8988T (cell line): ENCODE data around the gene PLB1.

Experiments used
- DNase-seq: peaks from one replicate; pipeline ENCODE4 v3.0.0; 2011

Gene PLB1

DNA sequence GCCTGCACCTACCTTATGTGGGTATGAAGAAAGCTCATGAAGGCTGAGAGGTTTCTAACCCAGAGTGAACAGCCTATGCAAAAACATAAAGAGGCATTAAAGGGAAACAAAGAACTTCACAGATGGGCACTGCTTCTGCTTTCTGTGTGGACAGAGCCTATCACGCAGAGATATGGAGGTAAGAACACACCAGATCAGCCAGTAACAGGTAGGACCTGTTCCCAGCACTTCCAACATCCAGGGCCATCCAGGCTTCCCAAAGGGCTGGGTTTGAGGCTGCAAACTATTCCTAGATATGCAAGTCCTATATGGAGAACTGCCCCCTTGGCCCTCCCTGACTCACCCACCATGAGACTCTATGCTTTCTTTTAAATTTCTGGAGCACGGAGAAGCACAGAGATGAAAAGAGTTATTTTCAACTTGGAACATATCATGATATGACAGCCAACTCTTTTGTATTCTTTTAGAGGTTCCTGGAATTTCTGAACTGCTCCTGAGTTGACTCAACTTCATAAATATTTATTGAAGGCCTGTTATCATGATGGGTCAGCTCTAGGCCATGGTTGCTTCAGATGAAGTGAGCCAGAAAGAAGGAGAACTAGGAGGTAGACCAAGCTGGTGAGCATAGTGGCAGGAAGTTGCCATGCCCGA, 178.3 kb downstream of the PLB1 start:
- DNase-seq, result no peak

DNA sequence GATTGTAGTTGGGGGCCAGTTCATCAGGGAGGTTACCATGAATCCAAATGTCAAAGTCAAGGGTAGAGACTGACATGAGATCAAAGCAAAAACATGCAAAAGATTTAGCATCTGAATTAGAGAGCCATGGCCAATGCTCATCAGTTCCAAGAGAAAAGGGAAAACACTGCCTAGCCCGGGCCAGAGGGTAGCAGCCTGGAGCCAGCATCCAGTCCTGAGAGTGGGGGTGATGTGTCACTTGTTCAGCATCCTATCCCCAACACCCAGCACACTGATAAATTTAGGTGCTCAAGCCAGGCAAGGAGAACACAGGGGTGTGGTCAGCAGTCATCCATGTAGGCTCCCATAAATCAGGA, 178.8 kb downstream of the PLB1 start:
- no peak for DNase-seq

DNA sequence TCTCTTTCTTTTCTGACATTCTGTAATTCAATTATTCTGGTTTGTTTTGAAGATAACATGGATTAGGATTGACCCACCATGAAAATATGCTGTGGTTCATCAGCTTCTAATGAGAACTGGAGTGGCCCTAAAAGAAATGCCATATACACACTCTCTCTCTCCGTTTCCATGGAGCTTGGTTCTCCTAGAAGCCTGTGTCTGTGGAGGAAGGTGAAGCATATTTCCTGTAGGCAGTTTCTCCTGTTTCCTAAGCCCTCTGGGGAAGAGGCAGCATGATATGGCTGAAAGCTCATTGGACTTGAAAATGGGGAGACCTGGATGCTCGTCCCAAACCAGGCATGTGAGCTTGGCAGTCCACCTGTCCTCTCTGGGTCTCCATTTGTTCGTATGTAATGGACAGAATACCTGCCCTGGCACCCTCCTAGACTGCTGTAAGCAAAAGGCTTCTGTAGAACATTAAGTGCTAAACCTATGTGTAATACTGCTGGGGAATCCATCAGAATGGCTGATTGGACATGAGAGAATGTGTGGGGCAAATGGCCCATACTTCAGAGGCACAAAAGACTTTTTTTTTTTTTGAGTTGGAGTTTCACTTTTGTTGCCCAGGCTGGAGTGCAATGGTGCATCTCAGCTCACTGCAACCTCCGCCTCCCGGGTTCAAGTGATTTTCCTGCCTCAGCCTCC, 180.4 kb downstream of the PLB1 start:
- no peak for DNase-seq

DNA sequence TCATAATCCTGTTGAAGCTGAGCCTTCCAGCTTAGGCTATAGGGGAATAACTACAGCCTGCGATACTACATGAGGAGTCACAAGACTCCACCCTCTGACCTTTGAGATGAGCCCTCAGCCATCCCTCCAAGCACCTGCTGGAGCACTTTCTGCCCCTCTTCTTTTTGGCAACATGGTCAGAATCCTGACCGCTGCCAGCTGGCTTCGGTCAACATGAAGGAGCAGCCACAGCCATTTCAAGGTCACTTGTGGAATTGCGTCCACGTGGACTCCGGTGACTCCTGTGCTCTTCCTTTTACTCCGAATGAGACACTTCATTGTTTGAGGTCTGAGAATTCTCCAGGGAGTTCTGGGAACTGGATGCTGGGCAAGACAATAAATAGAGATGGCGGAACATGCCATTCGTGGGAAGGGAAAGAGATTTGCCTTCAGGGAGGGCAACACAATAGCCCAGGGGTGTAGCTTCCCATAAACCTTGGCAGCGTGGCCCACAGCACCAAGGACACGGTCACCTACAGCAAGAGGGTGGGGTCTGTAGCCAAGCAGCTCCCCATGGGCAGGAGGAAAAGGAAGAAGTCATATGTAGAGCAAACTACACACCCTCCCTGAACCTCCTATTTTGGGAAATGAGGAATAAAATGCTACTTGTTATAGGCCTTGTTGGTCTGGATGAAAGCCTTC, 182.5 kb downstream of the PLB1 start:
- DNase-seq, result no peak

DNA sequence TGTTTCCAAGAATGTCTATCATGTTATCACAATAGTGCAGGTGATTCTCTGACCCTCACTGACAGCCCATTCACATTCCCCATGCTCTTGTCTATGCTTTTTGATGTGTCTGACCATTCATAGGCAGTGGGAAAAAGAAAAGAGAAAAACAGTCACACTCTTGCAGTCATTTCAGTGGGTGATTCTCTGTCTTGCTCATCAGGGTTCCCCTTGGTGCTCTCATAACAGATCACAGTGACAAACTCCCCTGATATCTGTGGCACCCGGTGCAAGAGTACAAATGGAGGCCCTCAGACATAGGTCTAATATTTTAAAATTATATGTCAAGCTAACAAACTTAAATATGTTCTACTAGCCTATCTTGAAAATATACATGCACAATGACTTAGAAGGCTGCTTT, 183.1 kb downstream of the PLB1 start:
- no peak for DNase-seq

DNA sequence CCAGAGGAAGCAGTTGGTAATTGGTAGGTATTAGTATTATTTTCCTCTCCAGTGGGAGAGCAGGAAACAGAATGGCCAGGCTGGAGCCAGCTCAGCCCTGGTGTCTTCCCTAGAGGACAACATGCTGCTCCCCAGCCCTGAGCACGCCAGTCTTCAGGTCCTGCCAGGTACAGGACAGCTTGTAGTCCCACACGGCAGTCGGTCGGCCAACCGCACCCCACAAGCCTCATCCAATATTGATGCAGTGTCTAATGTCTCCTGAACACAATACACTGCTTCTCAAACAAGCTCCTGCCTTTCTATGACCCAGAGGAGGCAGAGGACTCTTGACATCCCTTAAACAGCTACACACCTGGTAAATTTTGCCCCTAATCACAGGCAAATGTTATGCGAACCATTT, 184.8 kb downstream of the PLB1 start:
- DNase-seq, result no peak

DNA sequence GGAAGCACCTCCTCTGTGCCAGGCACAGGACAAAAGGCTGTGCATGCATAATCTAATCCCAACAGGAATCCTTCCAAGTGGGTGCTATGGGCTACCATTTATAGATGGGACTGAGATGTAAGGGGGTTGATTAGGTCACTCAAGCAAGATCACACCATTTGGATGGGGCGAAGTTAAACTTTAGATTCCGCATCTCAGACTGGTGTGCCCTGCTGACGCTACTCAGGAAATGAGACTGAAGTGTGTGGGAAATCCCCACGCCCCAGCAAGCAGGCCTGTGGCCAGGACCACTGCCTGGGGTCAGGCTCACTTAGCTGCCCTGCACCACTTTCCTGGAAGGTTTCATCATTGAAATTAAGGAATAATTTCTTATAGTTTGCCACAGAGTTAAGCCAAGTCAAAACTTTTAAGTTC, 185.3 kb downstream of the PLB1 start:
- no peak for DNase-seq

DNA sequence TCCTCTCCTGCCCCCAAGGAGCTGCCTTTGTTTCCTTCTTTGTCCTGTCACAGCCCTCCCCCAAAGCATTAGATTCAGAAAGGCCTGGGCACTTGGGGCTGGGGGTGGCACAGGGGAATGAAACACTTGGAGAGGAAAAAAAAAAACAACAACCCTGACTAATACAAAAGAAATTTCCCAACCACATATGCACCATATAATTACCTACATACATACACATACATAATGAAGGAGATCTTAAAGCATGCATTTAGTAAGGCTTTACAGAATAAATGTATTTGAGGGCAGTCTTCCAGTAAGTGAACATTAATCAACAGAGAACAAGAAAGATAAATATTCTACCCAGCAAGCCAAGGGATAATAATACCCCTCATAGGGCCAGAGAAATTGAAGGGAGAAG, 185.7 kb downstream of the PLB1 start:
- no peak for DNase-seq

DNA sequence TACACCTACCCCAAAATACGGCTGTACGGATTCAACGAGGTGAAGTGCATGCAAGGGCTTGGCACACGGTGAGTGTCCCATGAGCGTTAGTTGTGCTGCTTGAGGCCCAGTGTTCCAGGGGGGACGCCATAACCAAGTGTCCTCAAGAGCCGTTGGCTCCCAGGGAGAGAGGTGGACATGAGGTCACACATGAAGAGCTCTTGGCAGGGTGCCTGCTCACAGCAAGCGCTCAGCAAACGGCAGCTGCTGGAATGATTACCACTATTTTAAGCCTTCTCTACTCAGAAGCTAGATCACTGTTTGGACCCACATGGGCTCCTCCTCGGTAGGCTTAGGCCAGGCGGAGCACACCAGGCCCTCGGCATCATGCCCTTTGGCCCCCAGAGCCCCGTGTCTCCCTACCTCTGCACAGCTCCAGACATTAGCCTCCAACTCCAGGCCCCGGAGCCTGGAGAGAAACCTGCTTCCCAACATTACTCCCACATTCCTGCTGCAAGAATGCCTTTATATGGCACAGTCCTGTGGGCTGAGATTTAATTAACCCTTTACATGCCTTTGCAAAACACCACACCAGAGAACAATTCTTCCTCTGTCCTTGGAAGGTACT, 187.3 kb downstream of the PLB1 start:
- DNase-seq, result no peak

DNA sequence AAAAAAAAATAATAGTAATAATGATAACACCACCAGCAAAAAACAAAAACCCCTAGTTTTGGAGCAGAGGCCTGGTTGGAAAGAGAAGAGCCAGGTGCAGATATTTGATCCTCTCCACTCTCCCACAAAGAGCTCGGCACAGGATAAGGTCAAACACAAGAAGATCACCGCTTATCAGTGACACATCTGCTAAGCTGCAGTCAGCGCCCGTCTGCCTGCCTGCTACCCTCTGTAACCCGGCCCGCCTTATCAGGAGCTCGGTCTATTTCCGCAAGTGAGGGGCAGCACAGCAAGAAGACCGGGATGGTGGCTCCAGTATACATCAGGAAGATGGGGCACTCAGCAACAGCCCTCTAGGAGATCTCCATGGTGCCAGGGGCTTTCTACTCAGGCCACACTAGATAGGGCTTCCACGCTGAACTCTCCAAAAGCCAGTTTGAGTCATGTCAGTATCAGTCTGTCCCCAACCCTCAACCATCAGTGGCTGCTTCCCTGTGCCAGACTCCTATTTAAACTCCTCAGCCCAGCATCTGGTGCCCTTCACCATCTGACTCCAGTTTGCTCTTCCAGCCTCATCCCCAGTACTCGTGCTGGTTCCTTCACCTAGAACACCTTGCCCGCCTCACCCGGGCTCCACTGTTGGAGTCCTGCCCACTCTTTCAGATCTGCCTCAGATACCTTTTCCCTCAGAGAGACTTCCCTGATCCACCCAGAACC, 188.4 kb downstream of the PLB1 start:
- DNase-seq, result no peak

DNA sequence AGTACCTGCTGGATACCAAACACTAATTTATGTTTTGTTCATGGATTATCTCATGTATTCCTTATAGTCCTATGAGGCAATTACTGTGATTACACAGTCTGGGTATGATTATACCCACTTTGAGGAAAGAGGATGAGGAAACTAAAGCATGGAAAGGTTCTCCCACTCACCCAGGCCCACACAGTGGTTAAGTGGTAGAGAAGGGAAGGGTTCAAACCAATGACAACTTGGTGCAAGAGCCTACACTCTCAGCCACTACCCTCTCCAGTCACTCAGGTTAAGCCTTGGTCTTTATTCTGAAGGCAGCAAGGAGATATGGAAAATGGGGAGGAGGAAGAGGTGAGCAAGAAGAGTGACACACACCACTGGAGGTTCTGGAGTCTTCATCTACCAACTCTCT, 191.3 kb downstream of the PLB1 start:
- DNase-seq, result no peak

DNA sequence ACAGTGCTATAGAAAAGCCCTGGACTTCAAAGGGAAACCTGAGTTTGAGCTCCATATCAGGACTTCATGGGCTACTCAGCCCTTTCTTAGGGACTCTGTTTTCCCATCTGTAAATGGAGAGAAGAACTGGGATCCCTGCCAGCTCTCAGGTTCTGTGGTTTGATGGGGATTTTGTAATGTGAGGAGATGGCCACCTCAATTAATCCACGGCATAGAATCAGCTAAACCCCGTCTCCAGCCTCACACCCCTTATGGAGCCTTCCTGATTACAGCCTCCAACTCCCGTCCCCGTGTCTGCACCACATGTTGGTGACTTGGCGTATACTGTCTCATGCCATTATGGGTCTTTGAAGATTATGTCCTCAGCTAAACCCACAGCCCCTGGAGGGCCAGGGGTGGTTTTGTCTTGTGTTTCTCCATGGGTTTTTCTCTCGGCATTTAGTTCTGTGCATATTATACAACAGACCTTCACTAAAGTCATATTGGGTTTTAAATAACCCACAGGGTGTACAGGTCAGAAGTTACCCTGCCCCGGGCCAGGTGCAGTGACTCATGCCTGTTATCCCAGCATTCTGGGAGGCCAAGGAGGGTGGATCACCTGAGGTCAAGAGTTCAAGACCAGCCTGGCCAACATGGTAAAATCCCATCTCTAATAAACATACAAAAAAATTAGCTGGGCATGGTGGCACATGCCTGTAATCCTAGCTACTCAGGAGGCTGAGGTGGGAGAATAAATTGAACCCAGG, 192.0 kb downstream of the PLB1 start:
- no peak for DNase-seq

DNA sequence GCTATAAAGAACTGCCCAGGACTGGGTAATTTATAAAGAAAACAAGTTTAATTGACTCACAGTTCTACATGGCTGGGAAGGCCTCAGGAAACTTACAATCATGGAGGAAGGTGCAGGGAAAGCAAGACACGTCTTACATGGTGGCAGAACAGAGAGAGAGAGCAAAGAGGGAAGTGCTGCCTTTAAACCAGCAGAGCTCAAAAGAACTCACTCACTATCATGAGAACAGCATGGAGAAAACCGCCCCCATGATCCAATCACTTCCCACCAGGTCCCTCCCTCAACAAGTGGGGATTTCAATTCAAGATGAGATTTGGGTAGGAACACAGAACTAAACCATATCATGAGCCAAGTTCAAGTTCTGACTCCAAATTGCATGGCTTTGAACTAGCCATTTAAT, 193.0 kb downstream of the PLB1 start:
- no peak for DNase-seq

DNA sequence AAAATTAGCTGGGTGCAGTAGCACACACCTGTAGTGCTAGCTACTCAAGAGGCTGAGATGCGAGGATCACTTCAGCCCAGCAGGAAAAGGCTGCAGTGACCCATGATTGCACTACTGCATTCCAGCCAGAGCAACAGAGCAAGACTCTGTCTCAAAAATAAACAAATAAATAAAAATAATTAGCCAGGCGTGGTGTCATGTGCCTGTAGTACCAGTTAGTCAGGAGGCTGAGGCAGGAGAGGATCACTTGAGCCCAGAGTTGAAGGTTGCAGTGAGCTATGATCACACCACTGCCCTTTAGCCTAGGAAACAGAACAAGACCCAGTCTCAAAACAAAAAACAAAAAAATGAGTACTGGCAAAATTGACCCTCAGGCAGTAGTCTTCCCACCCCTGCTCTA, 193.9 kb downstream of the PLB1 start:
- DNase-seq, result no peak

DNA sequence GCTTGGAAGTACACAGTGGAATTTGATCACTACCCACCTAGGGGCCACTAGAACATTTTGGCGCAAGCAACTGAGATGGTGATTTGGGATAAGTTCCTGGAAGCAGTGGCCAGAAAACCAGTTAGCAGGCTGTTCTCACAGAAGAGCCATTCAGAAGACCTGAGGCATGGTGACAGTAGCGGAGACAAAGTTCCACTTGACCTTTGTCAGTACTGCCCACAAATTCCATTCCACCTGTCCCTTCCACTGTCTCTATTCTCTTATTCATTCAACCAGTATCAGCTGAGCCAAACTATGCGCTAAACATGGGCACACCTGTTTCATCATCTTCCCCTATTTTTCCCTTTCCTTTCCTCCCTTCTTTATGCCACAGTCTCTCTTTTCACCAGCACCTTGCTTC, 196.6 kb downstream of the PLB1 start:
- no peak for DNase-seq

DNA sequence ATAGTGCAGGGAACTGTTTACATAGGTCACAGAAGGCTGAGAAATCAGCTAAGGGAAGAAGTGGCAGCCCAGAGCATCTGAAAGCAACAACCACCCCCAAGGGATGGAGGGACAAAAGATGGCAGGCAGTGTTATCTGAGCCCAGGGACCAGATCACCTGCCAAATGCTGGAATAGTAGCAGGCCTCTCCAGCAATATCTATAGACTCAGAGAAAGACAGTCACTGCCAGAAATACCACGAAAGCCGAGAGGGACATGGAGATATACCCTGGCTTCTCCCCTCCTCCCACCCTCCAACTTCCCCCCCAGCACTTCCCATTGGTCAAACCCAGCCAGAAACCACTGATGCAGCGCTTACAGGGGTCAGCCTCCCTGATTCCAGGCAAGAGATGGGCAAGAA, 197.4 kb downstream of the PLB1 start:
- no peak for DNase-seq
